ENCODE measurements around the gene LINC01488. TPM values are rescaled to one million over a fixed set of nuclear protein-coding genes. Genes with fewer than 3 reads are reported as not detected.

Gene LINC01488
- total and polyA plus RNA-seq, 2 of the 13 experiments (the other 11 are each of a cell fraction or from before 2014, with no cell fraction given): 0.26 to 0.58 TPM

DNA sequence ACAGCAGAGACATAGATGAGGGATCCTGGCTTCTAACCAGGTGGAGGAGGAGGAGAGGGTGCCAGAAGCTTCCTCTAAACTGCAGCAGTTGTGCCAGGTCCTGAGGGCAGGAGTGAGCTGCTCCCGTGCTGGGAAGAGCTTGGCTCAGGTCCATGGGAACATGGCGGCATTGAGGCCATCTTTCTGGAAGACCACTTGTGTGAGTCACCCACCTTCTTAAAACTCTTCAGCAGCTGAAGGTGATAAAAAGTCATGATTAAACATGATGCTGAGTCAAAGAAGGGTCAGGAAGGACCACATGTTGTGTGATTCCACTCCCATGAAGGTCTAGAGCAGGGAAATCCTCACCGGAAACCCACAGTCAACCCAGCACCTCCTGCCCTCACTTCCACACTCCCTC lies 35.1 kb downstream of the LINC01488 start:
- H3K27ac ChIP-seq (ENCODE audit: extremely low read length, insufficient read depth, low read length): no peak overlapping the region
- H3K4me1 ChIP-seq (ENCODE audit: insufficient read depth, low read length): no peaks in the 10 kb centered on the region
- 71% methylated on average over 3 of the region's 3 CpGs for WGBS (ENCODE audit: low lambda C conversion rate)
- H3K9me3 ChIP-seq (ENCODE audit: low read length): no peaks in the 10 kb centered on the region
- in situ Hi-C loops (cut with HindIII; ENCODE audit: extremely low pct_ligation_motif_present, low pct_unique_long_range_greater_than_20kb): no loop called here
- ChIA-PET CTCF (ENCODE audit: low intra/inter-chr PET ratio, low total read pairs) (no interaction called here), POLR2A (no interaction called here)
- BruUV-seq (replicated peaks): no TSS peak
- no peak overlapping the region for H2AFZ ChIP-seq (ENCODE audit: low read length)
- intact Hi-C loops (cut with micrococcal nuclease; ENCODE audit: unreplicated experiment): no loop called here
- H3K27me3 ChIP-seq (ENCODE audit: control insufficient read depth in 1 of 2, insufficient read depth in 2 of 2, low read length in 2 of 2): peaks cover 2 to 45% of the 10 kb centered on the region in 2 experiments
- no peaks in the 10 kb centered on the region for H4K20me1 ChIP-seq (ENCODE audit: insufficient read depth, low read length)
- no peak overlapping the region for H3K9ac ChIP-seq (ENCODE audit: insufficient read depth, low read depth, low read length)
- no peak overlapping the region for H3K4me3 ChIP-seq (replicated peaks in 1 of 3; ENCODE audit: insufficient read depth in 1 of 3, low read depth in 2 of 3, low read length in 3 of 3)
- no peaks in the 10 kb centered on the region for H3K36me3 ChIP-seq (replicated peaks in 1 of 2; ENCODE audit: control insufficient read depth in 1 of 2, insufficient read depth in 2 of 2, low read length in 2 of 2)
- no peaks in the 10 kb centered on the region for H3K79me2 ChIP-seq (ENCODE audit: insufficient read depth, low read length)
- FAIRE-seq (no peak), ATAC-seq (no peak), DNase-seq (ENCODE audit: low spot score) (no peak)
- TF ChIP-seq ZNF431 (CRISPR knock-in tag; IDR thresholded peaks at IDR 0.05; ENCODE audit: borderline replicate concordance, low read depth): no peak
- no peak for TF ChIP-seq AGO2 (optimal IDR thresholded peaks at IDR 0.05; ENCODE audit: low read depth, low read length)
- no peak for TF ChIP-seq DMAP1 (CRISPR knock-in tag; IDR thresholded peaks at IDR 0.05)
- TF ChIP-seq POGZ (CRISPR knock-in tag; IDR thresholded peaks at IDR 0.05): no peak
- TF ChIP-seq, protein P1, sequence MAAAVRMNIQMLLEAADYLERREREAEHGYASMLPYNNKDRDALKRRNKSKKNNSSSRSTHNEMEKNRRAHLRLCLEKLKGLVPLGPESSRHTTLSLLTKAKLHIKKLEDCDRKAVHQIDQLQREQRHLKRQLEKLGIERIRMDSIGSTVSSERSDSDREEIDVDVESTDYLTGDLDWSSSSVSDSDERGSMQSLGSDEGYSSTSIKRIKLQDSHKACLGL (CRISPR knock-in tag; IDR thresholded peaks at IDR 0.05): no peak
- TF ChIP-seq, protein P2, sequence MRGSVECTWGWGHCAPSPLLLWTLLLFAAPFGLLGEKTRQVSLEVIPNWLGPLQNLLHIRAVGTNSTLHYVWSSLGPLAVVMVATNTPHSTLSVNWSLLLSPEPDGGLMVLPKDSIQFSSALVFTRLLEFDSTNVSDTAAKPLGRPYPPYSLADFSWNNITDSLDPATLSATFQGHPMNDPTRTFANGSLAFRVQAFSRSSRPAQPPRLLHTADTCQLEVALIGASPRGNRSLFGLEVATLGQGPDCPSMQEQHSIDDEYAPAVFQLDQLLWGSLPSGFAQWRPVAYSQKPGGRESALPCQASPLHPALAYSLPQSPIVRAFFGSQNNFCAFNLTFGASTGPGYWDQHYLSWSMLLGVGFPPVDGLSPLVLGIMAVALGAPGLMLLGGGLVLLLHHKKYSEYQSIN (CRISPR knock-in tag; IDR thresholded peaks at IDR 0.05; ENCODE audit: borderline replicate concordance): no peak
- no peak for TF ChIP-seq MBNL3 (CRISPR knock-in tag; conservative IDR thresholded peaks at IDR 0.05)
- TF ChIP-seq TCF7 (IDR thresholded peaks at IDR 0.05; ENCODE audit: low read depth): no peak
- TF ChIP-seq, protein P3, sequence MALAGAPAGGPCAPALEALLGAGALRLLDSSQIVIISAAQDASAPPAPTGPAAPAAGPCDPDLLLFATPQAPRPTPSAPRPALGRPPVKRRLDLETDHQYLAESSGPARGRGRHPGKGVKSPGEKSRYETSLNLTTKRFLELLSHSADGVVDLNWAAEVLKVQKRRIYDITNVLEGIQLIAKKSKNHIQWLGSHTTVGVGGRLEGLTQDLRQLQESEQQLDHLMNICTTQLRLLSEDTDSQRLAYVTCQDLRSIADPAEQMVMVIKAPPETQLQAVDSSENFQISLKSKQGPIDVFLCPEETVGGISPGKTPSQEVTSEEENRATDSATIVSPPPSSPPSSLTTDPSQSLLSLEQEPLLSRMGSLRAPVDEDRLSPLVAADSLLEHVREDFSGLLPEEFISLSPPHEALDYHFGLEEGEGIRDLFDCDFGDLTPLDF (CRISPR knock-in tag; IDR thresholded peaks at IDR 0.05): no peak
- TF ChIP-seq, protein P4, sequence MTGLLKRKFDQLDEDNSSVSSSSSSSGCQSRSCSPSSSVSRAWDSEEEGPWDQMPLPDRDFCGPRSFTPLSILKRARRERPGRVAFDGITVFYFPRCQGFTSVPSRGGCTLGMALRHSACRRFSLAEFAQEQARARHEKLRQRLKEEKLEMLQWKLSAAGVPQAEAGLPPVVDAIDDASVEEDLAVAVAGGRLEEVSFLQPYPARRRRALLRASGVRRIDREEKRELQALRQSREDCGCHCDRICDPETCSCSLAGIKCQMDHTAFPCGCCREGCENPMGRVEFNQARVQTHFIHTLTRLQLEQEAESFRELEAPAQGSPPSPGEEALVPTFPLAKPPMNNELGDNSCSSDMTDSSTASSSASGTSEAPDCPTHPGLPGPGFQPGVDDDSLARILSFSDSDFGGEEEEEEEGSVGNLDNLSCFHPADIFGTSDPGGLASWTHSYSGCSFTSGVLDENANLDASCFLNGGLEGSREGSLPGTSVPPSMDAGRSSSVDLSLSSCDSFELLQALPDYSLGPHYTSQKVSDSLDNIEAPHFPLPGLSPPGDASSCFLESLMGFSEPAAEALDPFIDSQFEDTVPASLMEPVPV (CRISPR knock-in tag; IDR thresholded peaks at IDR 0.05): no peak
- no peak overlapping the region for H3K4me2 ChIP-seq (ENCODE audit: low read depth, low read length)
